Liver (tissue), 3 donors: Measurements from ENCODE around the gene PDP2.

Experiments used
- CTCF ChIP-seq: fragments of 150-350 bp; IDR thresholded peaks from 2 replicates; pipeline ENCODE4 v1.5.1; 2017; ENCODE audit warnings: improper control_type of control experiment, low read depth, low read length; ENCODE audit not compliant: missing input control
- EGR1 ChIP-seq, 2 donors: IDR thresholded peaks; 2 replicates each; pipeline ENCODE4 v1.6.1; 2016 to 2018; ENCODE audit warnings: antibody characterized with exemption in 2 of 2, low read depth in 2 of 2
- JUND ChIP-seq, 2 donors: IDR thresholded peaks; 2 replicates each; pipeline ENCODE4 v1.6.1; 2016; ENCODE audit warnings: antibody characterized with exemption in 2 of 2
- RAD21 ChIP-seq, 2 donors: IDR thresholded peaks; 2 replicates each; pipeline ENCODE4 v1.6.1; 2016; ENCODE audit warnings: antibody characterized with exemption in 2 of 2, mild to moderate bottlenecking in 2 of 2
- REST ChIP-seq: IDR thresholded peaks from 2 replicates; pipeline ENCODE4 v1.6.1; 2016; ENCODE audit warnings: antibody characterized with exemption, mild to moderate bottlenecking
- TAF1 ChIP-seq: conservative IDR thresholded peaks from 2 replicates; pipeline ENCODE4 v1.6.1; 2016; ENCODE audit warnings: antibody characterized with exemption, mild to moderate bottlenecking
- YY1 ChIP-seq: IDR thresholded peaks from 2 replicates; pipeline ENCODE4 v1.6.1; 2016; ENCODE audit warnings: antibody characterized with exemption, mild to moderate bottlenecking
- donor health status: healthy.
- donor health status: healthy.

GRCh38 chr16:66872559-66872942 is 7.8 kb upstream of the PDP2 start:
- no peak for TF ChIP-seq TAF1
- no peak for TF ChIP-seq RAD21 (IDR thresholded peaks at IDR 0.05)
- no peak for TF ChIP-seq CTCF
- no peak for TF ChIP-seq EGR1 (IDR thresholded peaks at IDR 0.05; ENCODE audit: low read depth in 2 of 2)
- no peak for TF ChIP-seq REST
- no peak for TF ChIP-seq YY1
- TF ChIP-seq JUND (IDR thresholded peaks at IDR 0.05): no peak
